Endothelial cell of umbilical vein (primary cell): ENCODE measurements around the gene MNAT1. TPM values are rescaled to one million over a fixed set of nuclear protein-coding genes. Genes with fewer than 3 reads are reported as not detected.
"Not testable (repeated sequence)": the region's sequence is repeated elsewhere in the genome, so short reads cannot be mapped to it uniquely, and the experiment has no call there.

Experiments
- BruUV-seq: library from RNA; stranded (reverse); fragments of 400-500 nt; replicated peaks from 2 replicates; lab custom pipeline; 2021; lab: Mats Ljungman, UMichigan
- CTCF ChIA-PET: fragments of 300-600, 350-600 bp; sonication (Branson Sonifier 250); formaldehyde crosslinking; loops from one replicate; lab custom pipeline; 2021; ENCODE audit warnings: antibody characterized with exemption, inconsistent platforms; lab: Charles Lee
- POLR2A ChIA-PET: fragments of 300-600, 350-600 bp; sonication (Branson Sonifier 250); formaldehyde crosslinking; loops from one replicate; lab custom pipeline; 2021; ENCODE audit warnings: antibody characterized with exemption, inconsistent platforms; lab: Charles Lee
- DNase-seq: peaks from one replicate; pipeline ENCODE4 v3.0.0-alpha.2; 2011; ENCODE audit warnings: low read depth, low spot score
- FAIRE-seq: peaks from 2 replicates; lab custom pipeline; 2011; peaks lifted over from hg19 to GRCh38; lab: Jason Lieb, UNC
- H2AFZ ChIP-seq: 2 replicates; pipeline ENCODE4 v1.6.0; 2012; ENCODE audit warnings: low read depth, low read length, control low read depth, inconsistent platforms
- H3K27ac ChIP-seq: 2 replicates; pipeline ENCODE4 v1.5.1; 2011; ENCODE audit warnings: low read depth, mild to moderate bottlenecking, control low read depth, low read length, moderate library complexity; ENCODE audit not compliant: insufficient read depth
- H3K27me3 ChIP-seq, 2 experiments: 2 replicates each; pipeline versions ENCODE4 v1.6.0 to v1.6.1; 2011; ENCODE audit warnings: low read length in 2 of 2, mixed read lengths in 1 of 2; ENCODE audit not compliant: control insufficient read depth in 2 of 2, insufficient read depth in 2 of 2
- H3K36me3 ChIP-seq, 2 experiments: 2 replicates in 1 of 2; 3 replicates in 1 of 2; pipeline ENCODE4 v1.5.1; 2011; ENCODE audit warnings: low read length in 2 of 2, mild to moderate bottlenecking in 1 of 2, moderate library complexity in 1 of 2; ENCODE audit not compliant: control insufficient read depth in 2 of 2, insufficient read depth in 2 of 2; ENCODE audit errors: extremely low read depth in 1 of 2
- H3K4me1 ChIP-seq: 3 replicates; pipeline ENCODE4 v1.5.1; 2011; ENCODE audit warnings: mild to moderate bottlenecking, low read length; ENCODE audit not compliant: control insufficient read depth, insufficient read depth; ENCODE audit errors: extremely low read depth
- H3K4me2 ChIP-seq: 2 replicates; pipeline ENCODE4 v1.6.1; 2011; ENCODE audit warnings: low read length, control low read depth, mixed read lengths; ENCODE audit not compliant: insufficient read depth
- H3K4me3 ChIP-seq, 3 experiments: fragments of 200-600 bp in 1 of 3; sonication (generic), shearing (Covaris generic) in 1 of 3; replicated peaks in 1 of 3; 2 replicates each; pipeline ENCODE4 v1.5.1; 2011 to 2016; ENCODE audit warnings: control low read depth in 3 of 3, low read length in 3 of 3, mild to moderate bottlenecking in 2 of 3, inconsistent platforms in 1 of 3, low read depth in 1 of 3, moderate library complexity in 1 of 3; ENCODE audit not compliant: insufficient read depth in 1 of 3
- H3K79me2 ChIP-seq: 2 replicates; pipeline ENCODE4 v1.6.0; 2012; ENCODE audit warnings: low read length, inconsistent platforms; ENCODE audit not compliant: control insufficient read depth, insufficient read depth
- H3K9ac ChIP-seq: replicated peaks from 2 replicates; pipeline ENCODE3; 2011; ENCODE audit warnings: low read length, control low read depth; ENCODE audit not compliant: insufficient read depth; ENCODE audit errors: extremely low read depth
- H3K9me1 ChIP-seq: replicated peaks from 3 replicates; pipeline ENCODE4 v1.6.0; 2011; ENCODE audit warnings: mild to moderate bottlenecking, low read length; ENCODE audit not compliant: control insufficient read depth, insufficient read depth; ENCODE audit errors: extremely low read depth
- H3K9me3 ChIP-seq: replicated peaks from 2 replicates; pipeline ENCODE4 v1.5.1; 2012; ENCODE audit warnings: low read length, inconsistent platforms; ENCODE audit not compliant: control insufficient read depth, insufficient read depth
- H4K20me1 ChIP-seq: replicated peaks from 2 replicates; pipeline ENCODE3; 2011; ENCODE audit warnings: mild to moderate bottlenecking, low read length; ENCODE audit not compliant: control insufficient read depth, insufficient read depth; ENCODE audit errors: extremely low read depth
- CTCF ChIP-seq, 2 donors: IDR thresholded peaks; 1 replicate in 1 of 2; 2 replicates in 1 of 2; pipeline ENCODE4 v1.5.1; 2011; ENCODE audit warnings: low read length in 2 of 2, mild to moderate bottlenecking in 2 of 2, moderate library complexity in 2 of 2, control low read depth in 1 of 2, inconsistent platforms in 1 of 2, low read depth in 1 of 2; ENCODE audit not compliant: insufficient read depth in 1 of 2; ENCODE audit errors: extremely low read depth in 1 of 2
- EZH2 ChIP-seq: IDR thresholded peaks from 2 replicates; pipeline ENCODE4 v1.6.1; 2012; ENCODE audit warnings: borderline replicate concordance, low read depth, mild to moderate bottlenecking, moderate library complexity, low read length, inconsistent platforms; ENCODE audit not compliant: severe bottlenecking
- FOS ChIP-seq: IDR thresholded peaks from 2 replicates; pipeline ENCODE4 v1.6.1; 2011; ENCODE audit warnings: mild to moderate bottlenecking, low read length, moderate library complexity, borderline replicate concordance; ENCODE audit not compliant: insufficient read depth
- GATA2 ChIP-seq: IDR thresholded peaks from 2 replicates; pipeline ENCODE4 v1.7.0; 2011; ENCODE audit warnings: low read depth, mild to moderate bottlenecking, moderate library complexity, mixed read lengths, low read length; ENCODE audit not compliant: insufficient read length, insufficient read depth
- JUN ChIP-seq: IDR thresholded peaks from 2 replicates; pipeline ENCODE4 v1.6.1; 2011; ENCODE audit warnings: borderline replicate concordance, low read depth; ENCODE audit not compliant: insufficient read length, insufficient read depth
- MAX ChIP-seq: IDR thresholded peaks from 2 replicates; pipeline ENCODE4 v1.6.1; 2011; ENCODE audit not compliant: insufficient read depth, insufficient read length
- MYC ChIP-seq: IDR thresholded peaks from one replicate; pipeline ENCODE4 v1.6.1; 2011; ENCODE audit warnings: mild to moderate bottlenecking, low read depth, low read length
- POLR2A ChIP-seq: IDR thresholded peaks from 2 replicates; pipeline ENCODE4 v1.6.1; 2012; ENCODE audit warnings: low read depth, mild to moderate bottlenecking, control low read depth, low read length
- POLR2AphosphoS5 ChIP-seq: IDR thresholded peaks from 2 replicates; pipeline ENCODE4 v1.6.1; 2012; ENCODE audit warnings: low read depth, mild to moderate bottlenecking, control low read depth, low read length, moderate library complexity; ENCODE audit not compliant: insufficient read depth
- dilution Hi-C: fragments of 300-500 bp; cut with MboI; formaldehyde crosslinking; loops from one replicate; pipeline ENCODE4 v1.15.0; 2019; ENCODE audit warnings: low sequenced_read_pairs; ENCODE audit not compliant: extremely low pct_ligation_motif_present
- intact Hi-C: fragments of 100-400 bp; cut with micrococcal nuclease; formaldehyde crosslinking; loops from one replicate; pipeline ENCODE4 v1.10.0; 2022
- polyA plus RNA-seq, 4 experiments: library from polyadenylated mRNA; depleted of rRNA in 3 of 4; stranded (reverse) in 3 of 4; unstranded in 1 of 4; fragments of >200 nt; gene quantifications; 2 replicates each; pipeline versions ENCODE4 v1.2.1 to v1.2.3, GENCODE V29; 2011 to 2012; ENCODE audit warnings: missing spikeins in 1 of 4
- total RNA-seq: library from RNA; stranded (reverse); gene quantifications from 2 replicates; pipeline ENCODE4 v1.2.3, GENCODE V29; 2021

The MNAT1 gene
- total and polyA plus RNA-seq, 2 donors (not counting 3 experiments of a cell fraction or from before 2014, with no cell fraction given): 35.7 to 55.7 TPM

- Histone ChIP-seq H3K79me2 (peaks cover 12% of the 10 kb centered on the region), H3K27me3 (peaks cover 22 to 47% of the 10 kb centered on the region in 2 experiments), H3K4me1 (peaks cover 11% of the 10 kb centered on the region)
- FAIRE-seq, H3K4me3 ChIP-seq, CTCF ChIA-PET, H3K9ac ChIP-seq, H2AFZ ChIP-seq, dilution Hi-C loops, H3K27ac ChIP-seq, H3K36me3 ChIP-seq, BruUV-seq, H3K9me3 ChIP-seq, intact Hi-C loops, H3K9me1 ChIP-seq, H3K4me2 ChIP-seq, H4K20me1 ChIP-seq, DNase-seq, POLR2A ChIA-PET: not testable (repeated sequence)
Observed at GRCh38 chr14:60731291-60731690, 3.3 kb upstream of the MNAT1 start.

GRCh38 chr14:60732840-60733483 lies 1.6 kb upstream of the MNAT1 start:
- FAIRE-seq (no peak), DNase-seq (no peak)
- POLR2A ChIA-PET: no interaction called here
- dilution Hi-C loops: no loop called here
- intact Hi-C loops: no loop called here
- H3K9me1 ChIP-seq: no peaks in the 10 kb centered on the region
- H2AFZ ChIP-seq: no peak overlapping the region
- peaks cover 16 to 42% of the 10 kb centered on the region in 2 experiments for H3K27me3 ChIP-seq
- H3K4me3 ChIP-seq: no peak overlapping the region
- peaks cover 16% of the 10 kb centered on the region for H3K4me1 ChIP-seq
- H3K9ac ChIP-seq: no peak overlapping the region
- H3K9me3 ChIP-seq: no peaks in the 10 kb centered on the region
- no peak overlapping the region for H3K4me2 ChIP-seq
- no TSS peak for BruUV-seq
- TF ChIP-seq MYC (no peak), FOS (no peak), GATA2 (no peak), CTCF (IDR thresholded peaks at IDR 0.05; ENCODE audit: extremely low read depth in 1 of 2, insufficient read depth in 1 of 2, low read depth in 1 of 2, low read length in 2 of 2) (no peak), EZH2 (no peak), JUN (no peak), MAX (no peak), POLR2A (no peak), POLR2AphosphoS5 (no peak)
- H3K27ac ChIP-seq: no peak overlapping the region
- no peaks in the 10 kb centered on the region for H4K20me1 ChIP-seq
- H3K79me2 ChIP-seq: peaks cover 24% of the 10 kb centered on the region
- no peaks in the 10 kb centered on the region for H3K36me3 ChIP-seq
- CTCF ChIA-PET: interaction anchor here (0.8 to 1.9 kb wide), 5 partner anchors 9 to 520 kb away, joined by 3 to 4 read pairs (median 3); partner anchors contain the start of gene SIX4
